Stimulated activated CD4-positive, alpha-beta T cell treated with anti-CD3 and anti-CD28 coated beads, TNF-alpha, amount 100 ng/mL, for 24 hours (primary cell): ENCODE results near the gene C15orf39.
"Not testable (repeated sequence)": the region's sequence is repeated elsewhere in the genome, so short reads cannot be mapped to it uniquely, and the experiment has no call there.

Experiments used
- DNase-seq, 3 experiments: peaks; one replicate each; pipeline ENCODE4 v3.0.0-alpha.2; 2020; ENCODE audit warnings: low read depth in 3 of 3

Gene C15orf39

GRCh38 chr15:75211436-75212199 is 9.9 kb downstream of the C15orf39 start:
- no peak for DNase-seq

- DNase-seq = no peak
Measured at GRCh38 chr15:75212200-75212858, 10.6 kb downstream of the C15orf39 start.

DNA sequence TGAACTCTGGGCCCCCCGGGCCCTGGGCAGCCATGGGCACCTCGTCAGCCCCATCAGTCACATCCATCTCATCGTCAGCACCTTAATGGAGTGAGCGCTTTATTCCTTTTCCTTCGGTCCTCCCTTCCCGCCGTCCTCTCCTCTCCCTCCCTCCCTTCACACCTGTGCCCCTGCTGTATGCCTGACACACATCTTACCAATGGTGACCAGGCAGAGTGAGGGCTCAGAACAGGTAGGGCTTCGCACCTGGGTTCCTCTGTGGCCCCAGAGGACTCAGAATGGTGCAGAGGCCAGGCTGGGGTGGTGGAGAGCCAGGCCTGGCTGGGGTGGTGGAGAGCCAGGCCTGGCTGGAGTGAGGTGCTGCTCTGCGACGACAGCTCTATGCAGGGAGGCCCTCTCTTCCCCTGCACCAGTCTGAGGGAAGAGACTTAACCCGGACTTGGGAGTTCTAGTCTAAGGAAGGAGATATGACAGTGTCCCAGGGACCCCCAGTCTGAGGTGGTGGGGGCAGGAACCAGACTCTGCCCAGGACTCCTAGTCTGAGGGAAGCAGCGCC is 11.6 kb downstream of the C15orf39 start:
- DNase-seq = no peak

- no peak for DNase-seq
Measured at GRCh38 chr15:75213768-75214221, 12.1 kb downstream of the C15orf39 start.

DNA sequence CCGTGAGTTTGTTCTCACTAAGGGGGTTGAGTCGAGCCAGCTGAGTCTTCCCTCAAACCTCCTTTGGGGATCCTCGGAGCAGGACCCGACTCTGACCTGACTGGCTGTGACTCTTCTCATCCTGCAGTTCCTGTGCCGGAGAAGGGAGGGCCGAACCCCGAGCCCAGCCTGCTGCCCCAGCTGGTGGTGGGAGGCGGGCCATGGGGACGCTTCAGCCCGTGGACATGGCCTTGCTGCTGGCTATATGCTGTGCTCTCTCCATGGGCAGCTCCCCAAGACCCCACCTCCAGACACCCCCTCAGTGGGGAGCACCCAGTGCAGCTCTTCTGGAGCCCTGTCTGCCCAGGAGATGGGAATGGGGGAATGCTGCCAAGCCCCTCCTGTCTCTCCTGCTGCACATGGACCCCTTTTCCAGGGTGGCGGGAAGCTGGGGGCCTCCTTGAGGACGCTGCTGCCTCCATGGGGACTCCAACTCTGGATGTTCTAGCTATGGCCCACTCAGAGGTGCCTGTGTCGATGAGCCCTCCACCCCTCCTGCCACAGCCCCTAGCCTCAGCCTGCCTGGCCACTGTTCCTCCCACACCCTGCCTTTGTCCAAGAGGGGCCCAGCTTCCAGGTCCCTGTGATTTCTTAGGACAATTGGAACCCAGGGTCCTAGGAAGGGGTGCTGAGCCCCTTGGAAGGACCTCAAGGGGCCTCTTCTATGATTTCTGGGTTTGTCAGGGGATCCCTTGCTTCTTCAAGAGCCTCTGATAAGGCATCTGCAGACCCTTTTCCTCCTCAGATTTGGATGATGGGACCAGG is 12.8 kb downstream of the C15orf39 start:
- no peak for DNase-seq

GRCh38 chr15:75215107-75216004 is 13.7 kb downstream of the C15orf39 start:
- no peak for DNase-seq

DNA sequence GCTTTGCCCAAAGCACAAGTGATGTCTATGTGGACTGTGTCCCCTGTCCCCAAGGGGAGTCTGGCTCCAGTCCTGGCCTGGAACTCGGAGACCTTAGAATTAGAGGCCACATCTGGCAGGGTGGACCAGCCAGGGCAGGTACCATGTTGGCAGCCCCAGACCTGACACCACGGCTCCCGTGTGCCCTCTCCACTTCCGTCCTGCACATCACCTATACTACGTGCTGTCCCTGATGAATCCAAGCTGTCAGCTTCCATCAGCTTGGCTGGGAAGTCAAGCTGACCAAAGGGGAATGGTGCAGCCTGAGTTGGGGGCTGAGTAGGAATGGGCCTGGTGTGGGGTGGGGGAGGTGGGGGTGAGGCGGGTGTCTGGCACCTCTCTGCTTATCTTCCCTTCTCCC is 15.3 kb downstream of the C15orf39 start:
- no peak for DNase-seq

GRCh38 chr15:75217574-75217973 is 15.9 kb downstream of the C15orf39 start:
- not testable (repeated sequence) for DNase-seq

DNA sequence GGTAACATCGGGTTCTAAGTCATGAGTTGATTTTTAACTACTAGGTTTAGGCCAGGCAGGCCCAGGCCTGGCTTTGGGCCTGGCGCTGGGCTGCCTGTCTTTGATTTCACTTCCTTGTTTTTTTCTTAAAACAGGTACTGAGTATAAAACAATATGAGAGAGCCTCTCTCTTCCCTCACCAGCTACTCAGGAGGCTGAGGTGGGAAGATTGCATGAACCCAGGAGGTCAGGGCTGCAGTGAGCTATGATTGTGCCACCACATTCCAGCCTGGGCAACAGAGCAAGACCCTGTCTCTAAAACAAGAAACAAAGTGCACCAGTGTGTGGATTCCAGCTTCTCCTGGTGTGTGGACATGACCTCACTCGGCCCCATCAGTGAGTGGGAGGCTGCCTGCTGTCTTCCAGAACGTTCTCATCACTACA is 17.8 kb downstream of the C15orf39 start:
- not testable (repeated sequence) for DNase-seq

- no peak for DNase-seq
Measured at GRCh38 chr15:75223688-75224087, 22.0 kb downstream of the C15orf39 start.

DNA sequence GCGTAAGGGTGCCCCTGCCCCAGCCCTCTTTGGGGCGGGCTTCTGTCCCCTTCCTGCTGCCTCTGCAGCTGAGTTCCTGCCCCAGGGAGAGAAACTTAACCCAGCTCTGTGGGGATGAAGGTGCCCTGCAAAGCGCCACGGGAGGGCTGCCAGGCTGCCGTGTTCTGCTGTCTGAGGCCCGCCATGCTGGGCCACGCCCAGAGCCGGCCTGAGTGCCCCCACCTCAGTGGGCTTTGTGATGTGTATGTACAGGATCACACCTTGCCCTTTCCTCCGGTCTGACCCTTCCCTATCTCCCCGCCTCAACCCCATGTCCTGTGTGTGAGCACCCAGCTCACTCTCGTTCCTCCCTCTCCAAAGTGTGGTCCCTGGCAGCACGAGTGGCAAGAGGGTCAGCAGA is 22.6 kb downstream of the C15orf39 start:
- no peak for DNase-seq

DNA sequence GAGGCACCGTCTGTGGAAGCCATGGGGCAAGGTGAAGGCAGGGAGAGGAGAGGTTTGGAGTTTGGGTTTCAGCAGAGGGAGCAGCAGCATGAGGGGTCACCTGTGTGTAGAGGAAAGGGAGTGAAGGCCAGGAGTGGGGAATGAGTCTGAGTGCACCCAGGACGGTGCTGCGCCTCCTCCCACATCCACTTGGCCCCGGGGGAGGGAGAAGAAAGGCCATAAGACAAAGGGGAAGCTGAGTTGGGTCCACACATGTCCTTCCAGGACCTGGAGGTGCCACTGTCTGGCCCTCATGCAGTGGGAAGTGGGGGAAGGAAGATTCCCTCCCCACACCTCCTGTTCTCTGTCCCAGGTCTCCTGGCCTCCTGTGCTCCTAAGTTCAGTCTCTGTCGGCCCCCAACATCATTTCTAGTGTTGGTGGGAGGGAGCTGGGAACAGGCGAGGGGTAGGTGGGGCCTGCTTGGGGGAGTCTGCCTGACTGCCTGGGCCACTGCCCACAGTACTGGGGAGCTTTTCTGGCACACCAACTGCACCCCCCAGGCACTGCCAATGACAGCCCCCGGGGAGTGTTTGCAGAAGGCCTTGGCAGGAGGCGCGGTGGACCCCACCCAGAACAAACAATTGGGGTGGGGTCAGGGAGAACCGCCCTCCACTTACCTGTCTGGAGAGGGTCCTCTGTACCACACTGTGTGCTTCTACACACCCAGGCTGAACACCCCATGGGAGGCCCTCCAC is 23.6 kb downstream of the C15orf39 start:
- not testable (repeated sequence) for DNase-seq

DNA sequence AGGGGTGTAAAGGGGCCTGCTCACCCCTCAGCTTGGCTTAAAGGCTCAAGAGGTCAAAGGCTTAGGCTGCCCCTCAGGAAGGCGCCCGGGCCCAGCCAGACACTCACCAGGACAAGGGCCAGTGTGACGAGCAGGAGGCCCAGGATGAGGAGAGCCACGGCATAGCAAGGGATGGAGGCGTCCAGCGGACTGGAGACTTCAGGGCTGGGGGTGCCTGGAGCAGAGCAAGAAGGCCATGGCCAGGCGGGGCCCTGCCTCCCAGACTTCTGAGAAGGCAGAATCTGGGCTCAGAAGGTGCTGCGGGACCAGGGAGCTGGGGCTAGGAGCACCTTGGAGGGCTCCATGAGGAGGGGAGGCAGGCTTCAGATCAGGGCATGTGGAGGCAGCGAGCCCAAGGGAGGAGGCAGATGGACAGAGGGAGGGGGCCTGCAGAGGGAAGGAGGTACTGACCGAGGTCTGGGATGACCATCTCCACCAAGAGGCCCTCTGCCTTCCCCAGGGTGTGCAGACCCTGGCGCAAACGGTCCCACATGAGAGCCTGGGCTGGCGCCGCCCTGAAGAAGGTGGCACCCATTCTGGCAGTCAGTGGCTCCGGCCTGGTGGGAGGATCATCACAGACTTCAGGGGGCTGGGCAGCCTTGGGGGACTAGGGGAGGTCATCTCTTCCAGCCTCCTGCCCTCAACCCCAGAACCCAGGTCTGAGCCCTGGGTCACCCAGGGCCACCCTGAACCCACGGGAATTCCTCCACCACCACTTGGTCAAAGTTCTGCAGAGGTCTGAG is 24.5 kb downstream of the C15orf39 start:
- no peak for DNase-seq

GRCh38 chr15:75227112-75227511 is 25.4 kb downstream of the C15orf39 start:
- DNase-seq = not testable (repeated sequence)

DNA sequence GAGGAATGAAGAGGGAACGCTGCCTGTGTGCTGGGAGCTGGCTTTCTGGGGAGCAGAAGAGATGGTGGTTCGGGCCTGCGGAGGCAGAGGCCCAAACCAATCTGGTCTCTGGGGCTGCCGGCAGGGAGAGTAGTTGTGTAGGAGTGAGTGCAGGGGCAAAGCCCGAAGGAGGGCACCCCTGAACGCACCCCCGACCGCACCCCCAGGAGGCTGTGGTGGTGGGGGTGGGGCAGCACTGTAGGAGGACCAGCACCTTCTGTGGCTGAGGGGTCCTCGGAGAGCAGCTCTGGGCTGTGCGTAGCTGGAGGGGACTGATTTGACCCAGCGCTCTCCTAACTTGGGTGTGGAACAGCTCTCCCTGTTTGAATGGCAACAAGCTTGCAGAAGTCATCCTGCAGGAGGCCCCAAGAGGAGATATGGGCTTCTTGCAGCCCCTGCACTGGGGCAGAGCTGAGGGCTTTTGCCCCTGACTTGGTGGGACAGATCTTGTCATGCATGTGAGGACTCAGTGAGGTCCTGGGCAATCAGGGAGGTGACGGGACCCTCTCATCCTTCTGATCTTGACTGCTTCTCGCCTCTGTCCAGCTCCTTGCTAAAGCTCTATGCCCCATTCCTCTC is 26.1 kb downstream of the C15orf39 start:
- DNase-seq = no peak

DNA sequence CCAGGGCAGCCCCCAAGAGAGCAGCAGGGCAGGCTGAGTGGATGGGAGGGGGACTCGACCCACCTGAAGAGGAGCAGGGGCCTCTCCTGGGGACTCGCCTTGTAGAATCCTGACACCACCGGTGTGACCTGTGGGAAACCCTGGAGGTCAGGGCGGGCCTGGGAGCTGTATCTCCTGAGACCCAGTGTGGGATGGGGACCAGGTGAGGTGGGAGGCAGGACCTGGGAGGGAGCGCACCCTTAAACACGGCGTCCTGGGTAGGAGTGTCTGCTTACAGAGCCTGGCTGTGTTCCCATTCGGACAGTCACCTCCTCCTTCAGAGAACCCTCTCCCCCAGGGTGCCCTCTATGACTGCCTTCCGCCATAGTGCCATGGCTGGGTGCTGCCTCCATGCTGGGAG is 27.1 kb downstream of the C15orf39 start:
- no peak for DNase-seq

DNA sequence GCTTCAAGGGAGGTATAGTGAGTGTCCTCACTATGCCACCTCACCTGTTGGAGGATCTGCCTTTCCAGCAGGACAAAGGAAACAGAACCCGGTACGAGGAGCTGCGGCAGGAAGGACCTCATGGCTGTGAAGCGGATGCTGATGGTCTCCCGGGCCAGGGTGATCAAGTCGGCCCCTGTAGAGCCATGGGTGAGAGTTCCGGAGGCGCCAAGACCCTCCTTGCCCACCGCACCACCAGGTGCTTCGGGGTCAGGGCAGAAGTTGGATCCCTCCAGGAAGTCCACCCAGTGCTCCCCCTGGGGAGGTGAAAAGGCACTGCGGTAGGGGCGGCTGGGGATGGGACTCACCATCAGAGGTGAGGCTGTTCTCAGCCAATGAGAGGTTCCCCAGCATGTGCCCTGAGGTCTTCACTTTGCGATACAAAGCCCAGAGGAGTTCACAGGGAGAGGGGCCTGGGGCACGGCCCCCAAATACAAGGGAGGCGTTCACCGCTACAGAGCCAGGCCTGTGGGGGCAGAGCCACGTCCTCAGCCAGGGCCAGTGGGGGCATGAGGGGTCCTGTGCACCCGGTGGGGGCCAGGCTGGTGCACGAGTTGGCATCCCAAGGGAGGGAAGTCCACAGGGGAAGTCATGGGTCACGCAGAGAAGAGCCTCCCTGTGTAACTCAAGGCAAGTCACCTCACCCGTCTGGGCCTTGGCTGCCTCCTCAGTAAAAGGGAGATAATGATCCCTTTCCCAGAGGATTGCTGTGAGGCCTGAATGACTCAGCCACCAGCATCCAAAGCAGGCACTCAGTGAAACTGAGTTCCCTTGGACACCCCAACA is 27.7 kb downstream of the C15orf39 start:
- no peak for DNase-seq

GRCh38 chr15:75230016-75230343 is 28.3 kb downstream of the C15orf39 start:
- DNase-seq = no peak
